Ramos (cell line): ENCODE results near the gene KLRC1.
"Not testable (repeated sequence)": the region's sequence is repeated elsewhere in the genome, so short reads cannot be mapped to it uniquely, and the experiment has no call there.

ENCODE experiments used
- in situ Hi-C: fragments of 300-500 bp; cut with MboI; formaldehyde crosslinking; loops from one replicate; pipeline ENCODE4 v1.14.3; 2022; ENCODE audit warnings: low sequenced_read_pairs; ENCODE audit not compliant: unreplicated experiment

KLRC1 gene

GRCh38 chr12:10424260-10424899 is 28.8 kb downstream of the KLRC1 start:
- in situ Hi-C loops: not testable (repeated sequence)

DNA sequence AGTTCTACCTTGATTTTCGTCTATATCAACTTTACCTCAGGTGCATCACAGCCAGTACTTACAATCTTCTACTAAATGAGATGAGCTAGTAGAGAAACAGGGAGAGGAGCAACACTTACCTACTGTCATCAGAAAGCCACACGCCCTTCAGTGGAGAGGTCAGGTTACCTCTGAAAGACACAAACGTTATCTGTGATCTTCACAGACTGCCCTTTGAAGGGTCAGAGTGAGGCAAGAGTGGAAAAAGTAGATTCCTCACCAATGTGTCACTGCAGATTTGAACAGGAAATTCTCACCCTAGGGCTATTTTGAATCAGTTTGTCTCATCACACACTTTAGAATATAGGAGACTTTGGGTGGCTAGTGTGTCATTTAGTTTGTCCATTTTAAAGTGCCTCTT is 31.0 kb downstream of the KLRC1 start:
- in situ Hi-C loops: not testable (repeated sequence)

GRCh38 chr12:10420334-10420733 is 32.8 kb downstream of the KLRC1 start, which contains the start of gene KLRC3:
TSS of gene KLRC3 (minus strand) at chr12:10420595. CDS start at chr12:10420550, 45 bp downstream.
- in situ Hi-C loops: not testable (repeated sequence)

- in situ Hi-C loops: no loop called here
These were observed 43.8 kb downstream of the KLRC1 start, which contains the start of gene KLRC4 for GRCh38 chr12:10409392-10409791. TSS of gene KLRC4 (minus strand) at chr12:10409757. CDS start at chr12:10409575, 182 bp downstream.

DNA sequence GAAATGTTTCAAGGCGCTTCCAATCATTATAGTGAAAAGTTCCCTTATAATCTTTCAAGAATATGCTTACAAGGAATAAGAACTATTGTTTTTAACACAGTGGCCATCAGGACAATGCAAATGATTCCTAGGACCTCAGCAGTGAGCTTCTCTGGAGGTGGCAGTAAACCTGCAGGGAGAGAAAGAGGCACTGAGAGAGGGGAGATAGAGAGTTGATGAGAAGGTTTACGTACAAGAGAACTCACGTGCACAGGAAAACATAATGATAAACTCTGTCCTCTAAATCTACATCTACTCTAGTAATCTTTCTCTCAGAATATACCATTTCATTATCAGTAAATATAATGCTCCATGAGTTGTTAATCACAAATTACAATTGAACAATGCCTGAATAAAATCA is 44.3 kb downstream of the KLRC1 start:
- in situ Hi-C loops: no loop called here

DNA sequence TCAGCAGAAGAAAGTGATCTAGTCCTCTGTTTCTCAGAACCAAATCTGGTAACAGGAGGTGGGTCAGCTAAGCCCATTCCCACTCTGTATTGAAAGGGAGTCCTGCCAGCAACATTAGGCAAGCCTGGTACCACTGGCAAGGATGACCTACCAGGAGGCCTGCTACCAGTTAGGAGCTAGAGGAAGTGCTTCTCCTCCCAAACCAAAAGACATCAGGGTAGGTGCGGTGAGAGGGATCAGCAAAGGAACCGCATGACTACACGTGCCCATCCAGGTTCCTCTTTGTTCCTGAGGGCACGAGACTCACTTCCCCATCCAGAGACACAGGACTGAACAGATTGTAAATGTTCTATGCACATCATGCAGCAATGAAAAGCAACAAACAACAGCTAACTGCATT is 46.5 kb downstream of the KLRC1 start:
- in situ Hi-C loops: no loop called here

- in situ Hi-C loops: no loop called here
These were observed 47.9 kb downstream of the KLRC1 start for GRCh38 chr12:10405294-10405693.

DNA sequence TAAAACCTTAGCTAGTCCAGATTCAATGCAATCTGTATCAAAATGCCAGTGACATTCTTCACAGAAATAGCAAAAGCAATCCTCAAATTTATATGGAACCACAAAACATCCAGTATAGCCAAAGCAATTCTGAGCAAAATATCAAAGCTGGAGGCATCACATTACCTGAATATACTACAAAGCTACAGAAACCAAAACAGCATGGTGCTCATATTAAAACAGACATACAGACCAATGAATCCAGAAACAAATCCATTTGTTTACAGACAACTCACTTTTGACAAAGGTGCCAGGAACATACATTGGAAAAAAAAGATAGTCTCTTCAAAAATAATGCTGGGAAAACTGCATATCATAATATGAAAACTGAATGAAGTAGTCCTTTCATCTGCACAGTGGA is 48.4 kb downstream of the KLRC1 start:
- in situ Hi-C loops: no loop called here

DNA sequence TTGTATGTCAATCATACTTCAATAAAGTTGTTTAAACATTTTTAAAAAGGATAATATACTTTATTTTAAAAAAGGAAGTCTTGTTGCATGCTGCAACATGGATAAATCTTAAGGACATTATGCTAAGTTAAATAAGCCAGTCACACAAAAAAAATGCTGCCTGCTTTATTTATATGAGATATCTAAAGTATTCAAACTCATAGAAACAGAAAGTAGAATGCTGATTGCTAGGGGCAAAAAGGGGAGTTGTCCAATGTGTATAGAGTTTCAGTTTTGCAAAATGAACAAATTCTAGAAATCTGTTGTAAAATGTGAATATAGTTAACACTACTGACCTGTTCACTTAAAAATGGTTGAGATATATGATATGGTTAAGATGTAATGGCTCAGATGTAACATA is 52.3 kb downstream of the KLRC1 start:
- in situ Hi-C loops: no loop called here

GRCh38 chr12:10398168-10398567 is 55.0 kb downstream of the KLRC1 start:
- in situ Hi-C loops: loop anchor here (5.0 to 25.0 kb wide), 2 partner anchors 159 to 736 kb away; partner anchors contain the start of gene CLEC2D

DNA sequence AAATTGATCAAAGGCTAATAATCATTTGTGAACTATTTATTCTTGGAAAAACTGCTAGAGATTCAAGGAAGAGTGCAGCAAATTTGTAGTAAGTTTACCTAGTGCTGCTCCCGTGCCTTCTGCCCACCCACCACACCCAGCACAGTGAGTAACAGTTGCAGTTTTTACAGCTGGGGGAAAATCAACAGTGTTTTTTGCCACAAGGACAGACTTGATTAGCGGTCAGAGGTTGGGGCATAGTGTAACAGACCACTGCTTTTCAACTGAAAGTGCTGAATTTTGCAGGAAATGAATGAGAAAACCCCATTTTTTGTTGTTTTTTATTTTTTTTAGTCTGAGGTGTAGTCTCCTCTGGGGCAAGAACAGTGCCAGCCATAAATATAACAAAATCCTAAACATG is 55.9 kb downstream of the KLRC1 start:
- in situ Hi-C loops: loop anchor here (5.0 to 25.0 kb wide), 2 partner anchors 160 to 735 kb away; partner anchors contain the start of gene CLEC2D

GRCh38 chr12:10396176-10396575 is 57.0 kb downstream of the KLRC1 start:
- in situ Hi-C loops: loop anchor here (5.0 to 25.0 kb wide), 2 partner anchors 161 to 734 kb away; partner anchors contain the start of gene CLEC2D
